GM18868 (cell line): ENCODE results near the gene CLDN14.
"Not testable (repeated sequence)": the region's sequence is repeated elsewhere in the genome, so short reads cannot be mapped to it uniquely, and the experiment has no call there.

Experiments used
- ATAC-seq: cut with Tn5 transposase; IDR thresholded peaks from one replicate; pipeline ENCODE4 v1.9.1; 2021; ENCODE audit warnings: mild to moderate bottlenecking, moderate library complexity; ENCODE audit not compliant: unreplicated experiment

Gene CLDN14

DNA sequence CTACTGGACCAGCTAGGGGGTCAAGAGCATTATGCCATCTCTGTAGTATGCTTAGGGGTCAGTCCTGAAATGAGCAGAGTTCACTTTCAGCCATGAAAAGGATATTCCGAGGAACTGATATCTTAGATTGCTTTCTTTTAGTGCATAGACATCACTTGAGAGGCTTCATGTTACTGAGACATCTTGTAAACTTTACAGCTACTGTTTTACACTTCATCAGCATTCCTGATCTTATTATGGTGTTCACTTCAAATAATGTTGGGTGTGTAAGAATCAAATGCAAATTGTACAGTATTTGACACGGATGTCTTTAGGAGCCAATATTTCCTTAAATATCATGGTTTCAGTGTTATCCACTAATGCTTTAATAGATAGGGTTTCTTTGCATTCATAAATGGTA lies 22.4 kb upstream of the CLDN14 start:
- ATAC-seq: no peak

DNA sequence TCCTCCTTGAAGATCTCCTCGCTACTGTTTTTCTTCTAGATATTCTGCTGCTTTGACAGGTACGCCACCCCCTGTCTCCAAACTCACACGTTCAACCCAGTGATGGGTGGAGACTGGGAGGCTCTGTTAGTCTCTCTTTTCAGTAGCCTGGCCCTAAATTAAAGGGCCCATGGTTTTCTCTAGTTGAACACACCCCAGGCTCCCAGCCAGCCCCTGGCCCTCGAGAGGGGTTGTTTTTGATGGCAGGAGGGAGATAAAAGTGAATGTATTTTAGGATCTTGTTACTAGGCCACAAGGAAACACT lies 21.6 kb upstream of the CLDN14 start:
- ATAC-seq: no peak

DNA sequence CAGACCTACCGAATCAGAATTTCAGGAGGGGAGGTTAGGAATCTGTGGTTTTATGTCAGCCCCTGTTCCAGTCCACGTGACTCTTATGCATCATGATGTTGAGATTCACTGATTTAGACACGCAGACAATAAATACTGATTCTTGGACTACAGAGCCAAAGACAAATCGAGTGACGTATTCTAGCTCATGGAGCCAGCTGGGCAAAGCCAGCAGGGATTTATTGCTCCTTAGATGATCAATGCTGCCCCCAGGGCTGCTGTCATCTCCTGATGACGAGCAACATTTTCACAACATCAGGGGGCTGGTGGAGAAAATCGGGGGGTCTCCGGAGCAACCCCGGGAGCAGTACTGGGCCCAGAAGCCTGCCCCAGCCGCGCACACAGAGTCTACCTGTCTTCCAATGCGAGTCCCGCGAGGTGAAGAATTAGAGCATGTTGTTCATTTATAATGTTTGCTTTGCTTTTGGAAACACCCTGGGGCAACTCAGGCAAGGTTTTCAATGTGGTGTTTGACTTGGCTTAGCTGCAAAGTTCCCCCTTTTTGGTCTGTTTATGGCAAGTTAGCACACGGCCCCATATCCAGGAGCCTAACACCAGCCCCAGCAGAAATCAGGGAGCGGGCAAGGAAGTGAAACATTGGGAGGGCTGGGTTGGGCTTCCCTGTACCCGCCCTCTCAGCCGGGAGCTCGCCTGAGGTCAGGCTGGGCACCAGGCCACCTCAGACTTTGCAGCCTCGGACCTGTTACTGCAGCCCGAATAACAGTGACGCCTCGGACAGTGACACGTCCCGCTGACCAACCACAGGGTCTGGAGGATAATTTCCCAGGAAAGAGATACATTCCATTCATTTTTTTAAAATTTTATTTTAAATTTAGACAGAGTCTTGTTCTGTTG lies 19.9 kb upstream of the CLDN14 start:
- ATAC-seq: no peak

DNA sequence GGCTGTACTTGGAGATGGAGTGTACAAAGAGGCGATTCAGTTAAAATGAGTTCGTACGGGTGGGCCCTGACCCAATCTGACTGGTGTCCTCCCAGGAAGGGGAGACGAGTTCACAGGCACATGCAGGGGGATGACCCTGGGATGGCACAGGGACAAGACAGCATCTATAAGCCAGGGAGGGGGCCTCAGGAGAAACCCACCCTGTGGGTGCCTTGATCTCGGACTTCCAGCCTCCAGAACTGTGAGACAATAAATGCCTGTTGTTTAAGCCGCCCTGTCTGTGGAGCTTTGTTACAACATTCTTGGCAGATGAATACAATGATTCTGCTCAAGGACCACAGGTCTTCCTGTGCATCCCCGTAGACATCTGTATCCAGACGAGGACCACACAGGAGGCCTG lies 14.6 kb upstream of the CLDN14 start:
- ATAC-seq: no peak

DNA sequence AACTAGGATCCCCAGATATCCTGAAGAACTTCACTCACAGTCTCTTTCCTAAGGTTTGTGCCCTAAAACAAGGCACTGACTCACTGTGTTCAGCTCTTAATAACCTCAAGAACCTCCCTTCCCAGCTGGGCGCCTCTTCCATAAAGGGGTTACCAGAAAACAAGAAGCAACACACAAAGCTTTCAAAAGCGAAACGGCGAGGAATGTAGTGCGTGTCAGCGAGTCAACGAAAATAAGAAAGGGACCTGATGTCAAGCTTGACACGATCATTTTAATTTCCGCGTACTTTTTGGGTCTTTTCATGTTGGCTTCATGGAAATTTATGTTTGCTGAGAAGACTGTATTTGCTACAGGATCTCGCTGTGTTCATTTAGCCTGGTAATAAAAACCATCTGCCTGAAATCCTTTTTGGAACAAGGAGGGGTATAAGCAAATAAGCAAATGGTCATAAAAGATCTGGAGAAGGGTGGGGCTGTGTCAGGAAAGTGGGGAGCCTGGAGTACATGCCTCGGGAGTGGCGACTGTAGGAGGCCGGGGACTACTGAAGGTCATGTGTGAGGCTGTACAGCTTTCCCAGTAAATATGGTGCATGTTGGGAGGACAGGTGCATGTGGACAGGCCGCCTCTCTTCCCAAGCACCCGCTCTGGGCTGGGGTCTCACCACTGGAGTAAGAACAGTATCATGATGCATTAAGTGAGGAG lies 11.4 kb upstream of the CLDN14 start:
- ATAC-seq: no peak

DNA sequence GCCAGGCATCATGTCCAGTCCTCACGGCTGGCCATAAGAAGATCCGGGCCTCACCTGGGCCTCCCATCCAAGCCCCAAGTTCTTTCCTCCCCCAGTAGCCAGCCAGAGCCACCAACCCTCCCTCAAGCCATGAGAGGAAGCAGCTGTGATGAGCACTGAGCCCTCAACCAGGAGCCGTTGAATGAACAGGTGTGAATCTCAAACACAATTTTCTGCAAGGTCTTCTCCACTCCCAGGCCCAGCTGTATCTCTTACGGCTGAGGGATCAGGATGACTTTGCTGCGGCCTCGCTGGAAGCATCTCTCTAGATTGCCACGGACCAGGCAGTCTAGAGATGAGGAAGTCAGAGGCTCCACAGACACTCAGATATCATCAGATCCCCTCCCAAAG lies 9.8 kb upstream of the CLDN14 start:
- ATAC-seq: no peak

DNA sequence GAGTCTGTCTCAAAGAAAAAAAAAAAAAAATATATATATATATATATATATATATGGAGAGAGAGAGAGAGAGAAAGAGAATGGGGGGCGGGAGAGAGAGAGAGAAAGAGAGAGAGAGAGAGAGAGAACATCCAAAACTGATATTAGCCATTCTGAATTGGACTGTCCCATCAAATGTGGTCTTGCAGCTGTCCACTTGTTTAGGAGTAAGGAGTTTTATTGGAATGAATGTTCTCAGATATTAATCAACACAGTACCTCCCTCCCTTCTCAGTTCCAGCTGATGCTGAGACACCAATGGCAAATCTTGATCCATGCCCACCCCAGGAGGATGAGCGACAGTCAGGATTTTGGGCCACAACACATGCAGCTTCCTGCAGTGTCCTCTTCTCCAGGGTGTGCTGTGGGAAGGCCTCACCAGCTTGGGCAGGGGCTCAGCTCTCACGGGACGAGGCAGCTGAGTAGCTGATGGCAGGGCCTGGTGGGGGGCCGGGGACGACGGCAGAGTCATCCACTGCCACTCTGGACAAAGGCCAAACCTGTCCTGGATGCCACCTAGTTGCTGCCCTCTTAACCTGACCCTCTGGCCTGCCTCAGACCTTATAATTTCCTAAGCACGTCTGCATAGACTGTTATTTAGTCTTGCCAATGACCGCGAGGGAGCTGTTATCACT lies 9.3 kb upstream of the CLDN14 start:
- no peak for ATAC-seq

DNA sequence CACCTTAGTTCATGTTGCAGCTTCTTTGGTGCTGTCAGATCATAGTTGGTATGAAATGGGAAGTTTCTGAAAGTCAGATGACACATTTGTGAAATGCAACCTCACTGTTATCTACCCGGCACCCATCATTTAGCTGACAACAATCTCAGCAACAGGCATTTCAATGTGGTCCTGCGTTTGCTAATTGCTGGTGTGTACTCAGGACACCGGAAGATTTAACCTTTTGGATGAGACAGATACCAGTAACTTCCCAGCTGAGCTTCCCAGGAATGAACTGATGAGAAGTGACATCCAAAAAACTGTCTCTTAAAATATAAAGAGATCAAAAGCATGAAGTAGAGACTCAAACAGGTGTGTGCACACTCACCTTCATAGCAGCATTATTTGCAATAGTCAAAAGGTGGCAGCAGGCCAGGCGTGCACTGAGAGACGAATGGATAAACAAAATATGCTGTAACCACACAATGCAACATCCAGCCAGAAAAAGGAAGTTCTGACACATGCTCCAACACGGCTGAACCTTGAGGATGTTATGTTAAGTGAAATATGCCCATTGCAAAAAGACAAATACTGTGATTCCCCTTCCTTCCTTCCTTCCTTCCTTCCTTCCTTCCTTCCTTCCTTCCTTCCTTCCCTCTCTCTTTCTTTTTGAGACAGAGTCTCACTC lies 7.9 kb upstream of the CLDN14 start:
- no peak for ATAC-seq

DNA sequence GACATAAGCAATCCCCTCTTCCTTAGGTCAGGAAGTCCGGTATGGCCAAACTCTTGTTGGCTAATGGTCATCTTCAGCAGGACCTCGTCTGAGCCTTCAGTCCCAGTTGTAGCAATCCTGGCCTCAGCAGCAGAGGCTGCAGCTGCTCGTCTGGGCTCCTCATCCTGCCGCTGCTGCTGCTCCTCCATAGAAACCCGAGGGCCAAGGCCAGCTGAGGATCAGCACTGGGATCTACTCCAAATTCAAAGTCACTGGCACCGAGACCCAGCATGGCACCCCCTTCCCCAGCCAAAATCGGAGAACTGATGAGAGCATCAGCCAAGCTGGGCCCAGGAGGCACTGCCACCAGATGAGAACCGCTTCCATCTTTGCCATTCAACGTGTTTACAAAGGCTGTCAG lies 6.3 kb upstream of the CLDN14 start:
- ATAC-seq: no peak

DNA sequence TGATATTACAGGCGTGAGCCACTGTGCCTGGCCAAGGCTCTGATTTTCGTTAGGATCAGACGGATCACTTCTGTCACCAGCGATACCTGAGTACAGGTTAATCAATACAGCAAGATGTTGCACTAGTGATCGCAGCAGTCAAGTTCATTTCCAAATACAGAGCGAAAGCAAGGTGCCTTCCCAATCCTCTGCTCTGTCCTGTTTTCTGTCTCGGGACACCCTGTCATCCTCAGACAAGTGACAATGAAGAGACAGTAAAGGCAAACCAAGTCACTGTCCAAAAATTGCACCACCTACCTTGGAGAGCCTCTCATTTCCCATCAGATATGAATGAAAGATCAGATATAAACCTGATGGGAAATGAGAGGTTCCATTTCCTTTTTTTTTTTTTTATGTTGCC lies 5.6 kb upstream of the CLDN14 start:
- no peak for ATAC-seq

DNA sequence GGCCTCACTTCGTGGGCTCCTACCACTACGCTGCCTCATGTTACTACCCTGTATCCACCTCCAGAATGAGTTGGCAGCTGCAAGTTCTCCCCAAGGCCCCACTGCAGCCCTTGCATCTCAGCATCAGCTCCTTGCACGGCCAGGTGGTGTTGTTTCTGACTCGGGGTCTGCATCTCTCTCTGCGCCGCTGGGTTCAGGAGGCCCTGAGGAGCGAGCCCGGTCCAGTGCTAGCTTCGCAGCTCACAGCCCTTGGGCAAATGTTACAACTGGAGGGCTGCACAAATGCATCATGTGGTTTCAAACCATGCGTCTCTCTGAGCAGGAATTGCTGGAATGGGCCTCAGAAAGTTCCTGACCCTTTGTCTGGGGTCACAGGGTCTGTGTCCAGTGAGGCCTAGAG lies 3.2 kb upstream of the CLDN14 start:
- ATAC-seq: no peak

DNA sequence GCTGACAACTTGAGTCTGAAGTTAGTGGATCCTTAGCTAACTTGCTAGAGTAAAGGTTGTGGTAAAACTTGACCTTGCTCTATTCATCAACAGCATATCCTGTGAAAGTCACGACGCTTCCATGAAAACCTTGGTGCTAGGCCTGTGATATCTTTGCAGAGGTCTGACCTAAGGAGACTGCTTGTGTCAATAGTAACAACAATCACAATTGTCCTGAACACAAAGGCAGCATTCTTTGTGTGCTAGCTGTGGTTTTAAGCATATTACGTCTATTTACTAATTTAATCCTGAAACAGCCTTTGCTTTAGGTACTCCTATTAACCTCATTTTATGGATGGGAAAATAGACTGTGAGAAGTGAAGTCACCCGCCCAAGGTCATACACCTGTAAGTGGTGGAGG lies 2.8 kb upstream of the CLDN14 start:
- no peak for ATAC-seq

DNA sequence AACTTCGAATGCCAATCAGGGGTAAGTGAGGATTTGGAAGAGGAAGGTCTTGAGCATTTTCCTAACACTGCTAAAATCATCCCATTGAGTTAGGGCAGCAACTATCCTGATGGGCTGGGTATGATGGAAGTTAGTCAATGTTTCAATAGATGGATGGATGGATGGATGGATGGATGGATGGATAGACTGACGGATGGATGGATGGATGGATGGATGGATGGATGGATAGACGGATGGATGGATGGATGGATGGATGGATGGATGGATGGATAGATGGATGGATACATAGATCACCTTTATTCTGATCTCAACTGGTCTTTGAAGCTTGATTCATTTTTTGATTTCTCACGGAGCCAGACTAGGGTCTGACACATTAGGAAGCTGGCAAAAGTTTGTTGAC lies 2.3 kb upstream of the CLDN14 start:
- ATAC-seq: no peak

DNA sequence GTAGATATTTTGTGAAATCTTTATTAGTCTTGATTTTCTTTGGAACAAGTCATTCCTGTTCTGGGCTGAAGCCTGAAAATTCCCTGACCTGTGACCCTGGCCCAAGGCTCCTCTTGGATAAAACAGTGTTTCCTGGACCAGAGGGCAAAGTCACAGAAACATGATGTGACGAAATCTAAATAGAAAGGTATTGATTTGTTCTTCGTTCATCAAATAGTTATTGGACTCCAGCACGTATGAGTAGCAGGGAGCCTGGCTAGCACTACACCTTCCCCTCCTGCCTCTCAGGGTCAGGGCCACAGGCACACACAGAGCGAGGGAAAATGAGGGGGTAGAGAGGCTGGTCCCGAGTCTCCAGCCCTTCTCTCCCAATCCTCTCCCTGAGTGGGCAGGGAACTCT lies 1.7 kb upstream of the CLDN14 start:
- ATAC-seq: no peak

DNA sequence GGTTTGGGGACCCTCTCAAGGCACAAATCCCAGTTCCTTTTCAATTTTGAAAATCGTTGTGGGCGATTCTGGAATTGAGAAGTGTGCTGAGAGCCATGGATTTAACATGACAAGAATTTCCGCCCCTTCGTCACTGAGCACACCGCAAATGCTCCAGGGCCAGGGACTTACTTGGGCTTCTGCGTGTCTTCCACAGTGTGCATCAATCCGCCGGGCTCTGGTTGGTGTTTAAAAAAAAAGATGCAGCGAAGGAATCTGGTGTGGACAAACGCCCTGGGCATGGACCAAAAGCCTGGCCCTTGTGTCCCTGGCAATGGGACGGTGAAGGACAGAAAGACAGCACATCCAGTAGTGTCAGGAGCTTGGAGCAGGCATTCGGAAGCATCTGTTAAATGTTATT lies 696 bp upstream of the CLDN14 start:
- ATAC-seq: no peak

DNA sequence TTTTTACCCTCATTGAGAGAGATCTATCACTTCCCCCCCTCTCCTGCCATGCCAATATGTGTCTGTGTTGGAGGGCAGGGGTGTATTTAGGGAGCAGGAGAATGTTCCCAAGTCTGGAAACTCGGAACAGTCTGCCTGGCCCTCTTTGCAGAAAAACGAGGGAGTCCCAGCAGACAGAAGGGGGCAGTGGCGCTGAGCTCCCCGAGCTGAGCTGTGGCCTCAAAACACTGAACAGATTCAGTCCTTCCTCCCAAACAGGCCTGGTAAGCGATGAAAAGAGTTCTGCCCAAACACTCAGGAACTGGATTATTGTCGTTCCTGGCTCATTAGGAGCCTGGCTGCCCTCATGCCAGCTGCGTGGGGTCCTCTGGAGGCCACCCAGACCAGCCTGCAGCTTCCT lies 981 bp downstream of the CLDN14 start:
- no peak for ATAC-seq

DNA sequence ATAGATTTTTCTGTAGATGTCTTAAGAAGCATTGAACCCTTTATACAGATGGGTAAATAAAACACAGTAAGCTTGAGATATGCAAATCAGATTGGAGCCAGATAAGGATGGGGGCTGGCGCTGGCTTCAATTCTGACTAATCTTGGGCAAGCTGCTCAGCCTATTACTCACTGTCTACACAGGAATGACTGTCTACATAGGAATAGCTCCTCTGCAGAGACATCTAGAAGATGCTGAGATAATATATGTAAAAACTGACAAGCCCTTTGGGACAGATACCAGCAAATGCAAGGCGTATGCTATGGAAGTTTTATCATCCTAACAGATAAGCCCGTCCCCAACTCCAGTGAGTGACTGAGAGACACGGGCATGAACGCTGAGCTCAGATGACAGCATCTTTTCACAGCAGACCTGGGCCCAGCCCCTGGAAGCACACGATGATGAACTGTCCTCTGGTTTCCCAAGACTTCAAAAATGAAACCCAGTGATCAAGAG lies 1.7 kb downstream of the CLDN14 start:
- no peak for ATAC-seq

DNA sequence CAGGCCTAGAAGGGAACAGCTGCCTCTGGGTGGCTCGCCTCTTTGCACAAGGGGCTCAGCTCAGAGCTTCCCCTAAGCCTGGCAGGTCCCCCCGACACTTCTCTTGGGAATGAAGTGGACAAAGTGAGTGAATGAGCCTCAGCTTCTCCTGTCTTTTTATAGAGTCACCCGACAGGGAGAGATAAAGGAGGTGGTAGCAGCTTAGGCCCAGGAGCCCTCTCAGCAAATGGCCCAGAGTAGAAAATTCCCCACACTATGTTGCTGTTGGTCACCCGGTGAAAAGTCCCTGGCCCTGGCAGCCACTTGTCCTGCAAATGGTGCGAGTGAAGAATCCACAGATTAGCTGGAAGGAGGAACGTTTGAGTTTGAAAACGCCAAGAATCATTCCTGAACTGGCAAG lies 2.4 kb downstream of the CLDN14 start:
- ATAC-seq: no peak

DNA sequence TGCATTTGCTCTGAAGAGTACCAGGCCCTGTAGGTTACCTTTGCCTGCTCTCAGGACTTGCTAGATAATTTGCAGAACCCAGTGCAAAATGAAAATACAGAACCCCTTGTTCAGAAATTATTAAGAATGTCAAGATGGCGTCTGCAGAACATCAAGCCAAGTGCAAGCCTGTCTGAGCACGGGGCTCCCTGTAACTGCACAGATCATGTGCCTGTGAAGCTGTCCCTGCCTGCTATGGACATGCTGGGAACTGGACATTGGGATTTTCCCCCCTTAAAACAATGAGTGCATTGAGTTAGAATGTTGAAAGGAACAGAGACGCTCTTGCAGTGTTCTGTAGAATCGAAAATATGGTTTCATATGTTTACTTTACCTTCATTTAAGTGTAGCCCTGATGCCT lies 2.9 kb downstream of the CLDN14 start:
- ATAC-seq: no peak

DNA sequence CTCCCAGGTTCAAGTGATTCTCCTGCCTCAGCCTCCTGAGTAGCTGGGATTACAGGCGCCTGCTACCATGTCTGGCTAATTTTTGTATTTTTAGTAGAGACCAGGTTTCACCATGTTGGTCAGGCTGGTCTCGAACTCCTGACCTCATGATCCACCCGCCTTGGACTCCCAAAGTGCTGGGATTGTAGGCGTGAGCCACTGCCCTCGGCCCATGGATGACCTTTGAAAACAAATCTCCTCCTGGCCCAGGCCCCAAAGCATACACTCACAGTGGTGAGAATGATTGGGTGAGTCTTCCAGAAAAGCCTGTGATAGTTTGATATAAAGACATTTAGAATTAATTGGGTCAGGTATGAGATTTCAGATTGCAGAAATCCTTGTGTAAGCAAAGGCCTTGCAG lies 3.4 kb downstream of the CLDN14 start:
- ATAC-seq: not testable (repeated sequence)

DNA sequence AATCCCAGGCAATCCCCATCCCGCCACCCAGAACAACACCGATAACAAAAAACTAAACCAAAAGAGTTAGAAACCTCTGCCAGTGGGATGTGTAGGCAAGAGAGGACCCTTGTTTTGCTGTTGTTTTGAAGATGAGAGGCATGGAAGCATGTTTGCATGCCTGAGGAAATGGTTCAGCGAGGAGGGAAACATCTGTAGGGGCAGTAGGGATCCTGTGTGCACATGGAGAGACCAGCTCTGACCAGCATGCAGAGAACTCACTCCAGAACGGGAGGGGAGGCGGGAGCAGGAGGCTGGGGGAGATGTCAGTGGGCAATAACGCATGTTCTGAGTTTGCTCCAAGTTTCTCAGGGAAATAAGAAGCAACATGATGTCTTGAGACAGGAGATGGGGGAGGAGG lies 5.3 kb downstream of the CLDN14 start:
- no peak for ATAC-seq
